ENCODE measurements around the gene MYL2.

MYL2 gene

GRCh38 chr12:110869026-110869425 lies 51.4 kb downstream of the MYL2 start:
- no peaks in the 10 kb centered on the region for H3K4me1 Mint-ChIP-seq
- no peak for TF ChIP-seq CTCF (IDR thresholded peaks at IDR 0.05; ENCODE audit: unreplicated experiment in 3 of 3)
- peaks cover 4% of the 10 kb centered on the region for H3K36me3 Mint-ChIP-seq (ENCODE audit: low read depth)
- H3K27me3 Mint-ChIP-seq (ENCODE audit: low read depth): peaks cover 7% of the 10 kb centered on the region
- H3K9me3 Mint-ChIP-seq: peaks cover 14% of the 10 kb centered on the region
- no peak overlapping the region for H3K27ac Mint-ChIP-seq
- H3K4me3 Mint-ChIP-seq: no peak overlapping the region

- Mint-ChIP-seq H3K4me1 (peaks cover 6% of the 10 kb centered on the region), H3K27me3 (ENCODE audit: low read depth) (peaks cover 5% of the 10 kb centered on the region), H3K9me3 (peaks cover 12% of the 10 kb centered on the region), H3K36me3 (ENCODE audit: low read depth) (peaks cover 4% of the 10 kb centered on the region), H3K27ac (no peak overlapping the region), H3K4me3 (no peak overlapping the region)
- TF ChIP-seq CTCF (IDR thresholded peaks at IDR 0.05; ENCODE audit: unreplicated experiment in 3 of 3): no peak
Observed at GRCh38 chr12:110865521-110865920, 54.9 kb downstream of the MYL2 start.

GRCh38 chr12:110863161-110863560 lies 57.2 kb downstream of the MYL2 start:
- TF ChIP-seq CTCF (IDR thresholded peaks at IDR 0.05; ENCODE audit: unreplicated experiment in 3 of 3): no peak
- Mint-ChIP-seq H3K4me1 (peaks cover 10% of the 10 kb centered on the region), H3K9me3 (no peaks in the 10 kb centered on the region), H3K27ac (peak overlapping the region in 1 of 3 experiments; percentile 17), H3K4me3 (no peak overlapping the region), H3K36me3 (ENCODE audit: low read depth) (no peaks in the 10 kb centered on the region), H3K27me3 (ENCODE audit: low read depth) (no peaks in the 10 kb centered on the region)

- Mint-ChIP-seq H3K4me3 (no peak overlapping the region), H3K9me3 (no peaks in the 10 kb centered on the region)
- TF ChIP-seq CTCF (IDR thresholded peaks at IDR 0.05; ENCODE audit: unreplicated experiment in 3 of 3): no peak
Observed at GRCh38 chr12:110862329-110862728, 58.0 kb downstream of the MYL2 start.

GRCh38 chr12:110861729-110862128 lies 58.6 kb downstream of the MYL2 start:
- Mint-ChIP-seq H3K27me3 (ENCODE audit: low read depth) (no peaks in the 10 kb centered on the region), H3K4me3 (no peak overlapping the region), H3K4me1 (peaks cover 10% of the 10 kb centered on the region), H3K9me3 (no peaks in the 10 kb centered on the region), H3K36me3 (ENCODE audit: low read depth) (no peaks in the 10 kb centered on the region), H3K27ac (peak overlapping the region; percentile 70 to 94 (median 82))
- no peak for TF ChIP-seq CTCF (IDR thresholded peaks at IDR 0.05; ENCODE audit: unreplicated experiment in 3 of 3)

More at GRCh38 chr12:110862329-110862728, 58.0 kb downstream of the MYL2 start:
- peaks cover 10% of the 10 kb centered on the region for H3K4me1 Mint-ChIP-seq
- H3K27me3 Mint-ChIP-seq (ENCODE audit: low read depth): no peaks in the 10 kb centered on the region
- no peaks in the 10 kb centered on the region for H3K36me3 Mint-ChIP-seq (ENCODE audit: low read depth)
- peak overlapping the region in 2 of 3 experiments; percentile 75 to 82 for H3K27ac Mint-ChIP-seq
